ENCODE results near the gene KRTAP4-8. TPM values are rescaled to one million over a fixed set of nuclear protein-coding genes. Genes with fewer than 3 reads are reported as not detected.
"Not testable (repeated sequence)": the region's sequence is repeated elsewhere in the genome, so short reads cannot be mapped to it uniquely, and the experiment has no call there.

Gene KRTAP4-8
- under 1 TPM in 2 of 8 experiments, not detected in 6; 0.25 to 0.33 TPM for total RNA-seq

GRCh38 chr17:41098042-41098441, at the start of gene KRTAP4-8:
KRTAP4-8 (minus strand) TSS chr17:41098142; CDS start chr17:41098084, 58 bp downstream.
- ATAC-seq (replicated peaks in 6 of 8), result no peak
- in situ Hi-C loops (cut with MboI; ENCODE audit: low pct_unique_long_range_greater_than_20kb in 2 of 9, low sequenced_read_pairs in 9 of 9, unreplicated experiment in 9 of 9), result no loop called here
- H3K4me1 ChIP-seq (replicated peaks in 1 of 2), result no peaks in the 10 kb centered on the region
- H3K4me3 ChIP-seq, result no peak within 1 kb of the TSS
- H3K27ac ChIP-seq, result no peak within 1 kb of the TSS
- WGBS, 10 experiments, result 37 to 78% (median 57%) methylated on average over 1 to 4 of the region's 4 CpGs; no CpG with 5 or more reads in 4 of the 10 experiments

- no peak for ATAC-seq (replicated peaks in 6 of 8)
- no peaks in the 10 kb centered on the region for H3K4me1 ChIP-seq (replicated peaks in 1 of 2)
- H3K27ac ChIP-seq, result no peak overlapping the region
- in situ Hi-C loops (cut with MboI; ENCODE audit: low pct_unique_long_range_greater_than_20kb in 2 of 9, low sequenced_read_pairs in 9 of 9, unreplicated experiment in 9 of 9), result no loop called here
- no peak overlapping the region for H3K4me3 ChIP-seq
- WGBS, 10 experiments, result 20 to 100% (median 64%) methylated on average over 1 to 2 of the region's 2 CpGs; no CpG with 5 or more reads in 2 of the 10 experiments
These were observed 47.3 kb upstream of the KRTAP4-8 start for GRCh38 chr17:41145261-41145660.

DNA sequence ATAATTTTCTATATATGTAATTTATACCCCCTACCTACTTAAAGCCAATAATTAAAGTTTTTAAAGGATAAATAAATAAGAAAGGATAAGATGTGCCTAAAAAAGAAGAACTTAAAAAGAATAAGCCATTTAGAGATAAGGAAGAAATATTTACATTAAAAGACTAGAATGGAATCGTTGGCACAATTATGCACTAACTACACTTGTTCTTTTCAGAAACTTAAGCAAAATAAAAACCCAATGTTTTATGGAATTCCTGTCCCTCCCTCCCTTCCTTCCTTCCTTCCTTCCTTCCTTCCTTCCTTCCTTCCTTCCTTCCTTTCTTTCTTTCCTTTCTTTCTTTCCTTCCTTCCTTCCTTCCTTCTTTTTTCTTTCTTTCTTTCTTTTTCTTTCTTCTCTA, 46.9 kb upstream of the KRTAP4-8 start:
- Histone ChIP-seq H3K4me3 (no peak overlapping the region), H3K27ac (no peak overlapping the region), H3K4me1 (replicated peaks in 1 of 2) (no peaks in the 10 kb centered on the region)
- no peak for ATAC-seq (replicated peaks in 6 of 8)
- in situ Hi-C loops (cut with MboI; ENCODE audit: low pct_unique_long_range_greater_than_20kb in 2 of 9, low sequenced_read_pairs in 9 of 9, unreplicated experiment in 9 of 9), result no loop called here
- 38 to 100% (median 83%) methylated on average over 1 of the region's 1 CpG for WGBS, 10 experiments

DNA sequence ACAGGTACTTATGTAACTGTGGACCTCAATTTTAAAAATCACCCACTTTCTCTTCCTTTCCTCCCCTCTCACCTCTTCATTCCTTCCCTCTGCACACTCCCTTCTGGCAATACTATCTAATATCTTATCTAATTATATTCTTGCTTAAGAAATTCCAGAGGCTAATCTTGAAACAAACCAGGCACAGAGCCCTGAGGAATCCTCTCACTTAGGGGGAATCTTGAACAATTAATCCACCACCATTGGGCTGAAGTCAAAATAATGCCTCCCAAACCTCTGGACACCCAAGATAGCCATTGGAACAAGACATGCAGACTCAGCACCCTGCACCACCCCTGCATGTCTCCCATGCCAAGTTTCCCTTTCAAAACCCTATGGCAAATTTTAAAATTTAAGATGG, 43.4 kb upstream of the KRTAP4-8 start:
- in situ Hi-C loops (cut with MboI; ENCODE audit: low pct_unique_long_range_greater_than_20kb in 2 of 9, low sequenced_read_pairs in 9 of 9, unreplicated experiment in 9 of 9), result no loop called here
- no peak for ATAC-seq (replicated peaks in 6 of 8)
- Histone ChIP-seq H3K4me3 (no peak overlapping the region), H3K4me1 (replicated peaks in 1 of 2) (no peaks in the 10 kb centered on the region), H3K27ac (no peak overlapping the region)

GRCh38 chr17:41140360-41141131, 42.6 kb upstream of the KRTAP4-8 start, which contains the start of gene KRTAP4-6:
KRTAP4-6 (minus strand) TSS chr17:41140544; CDS start chr17:41140487, 57 bp downstream.
- H3K4me3 ChIP-seq, result no peak within 1 kb of the TSS
- 0 to 100% (median 64%) methylated on average over 1 to 4 of the region's 6 CpGs; no CpG with 5 or more reads in 2 of the 10 experiments for WGBS, 10 experiments
- no peaks in the 10 kb centered on the region for H3K4me1 ChIP-seq (replicated peaks in 1 of 2)
- peak in 1 of 8 experiments; percentile 48 for ATAC-seq (replicated peaks in 6 of 8)
- in situ Hi-C loops (cut with MboI; ENCODE audit: low pct_unique_long_range_greater_than_20kb in 2 of 9, low sequenced_read_pairs in 9 of 9, unreplicated experiment in 9 of 9), result no loop called here
- no peak within 1 kb of the TSS for H3K27ac ChIP-seq

GRCh38 chr17:41139865-41140264, 41.9 kb upstream of the KRTAP4-8 start:
- H3K27ac ChIP-seq; in situ Hi-C loops (cut with MboI; ENCODE audit: low pct_unique_long_range_greater_than_20kb in 2 of 9, low sequenced_read_pairs in 9 of 9, unreplicated experiment in 9 of 9); H3K4me1 ChIP-seq (replicated peaks in 1 of 2); H3K4me3 ChIP-seq; ATAC-seq (replicated peaks in 6 of 8): not testable (repeated sequence)
- WGBS, 10 experiments, result 80 to 100% (median 88%) methylated on average over 1 to 5 of the region's 12 CpGs; no CpG with 5 or more reads in 4 of the 10 experiments

DNA sequence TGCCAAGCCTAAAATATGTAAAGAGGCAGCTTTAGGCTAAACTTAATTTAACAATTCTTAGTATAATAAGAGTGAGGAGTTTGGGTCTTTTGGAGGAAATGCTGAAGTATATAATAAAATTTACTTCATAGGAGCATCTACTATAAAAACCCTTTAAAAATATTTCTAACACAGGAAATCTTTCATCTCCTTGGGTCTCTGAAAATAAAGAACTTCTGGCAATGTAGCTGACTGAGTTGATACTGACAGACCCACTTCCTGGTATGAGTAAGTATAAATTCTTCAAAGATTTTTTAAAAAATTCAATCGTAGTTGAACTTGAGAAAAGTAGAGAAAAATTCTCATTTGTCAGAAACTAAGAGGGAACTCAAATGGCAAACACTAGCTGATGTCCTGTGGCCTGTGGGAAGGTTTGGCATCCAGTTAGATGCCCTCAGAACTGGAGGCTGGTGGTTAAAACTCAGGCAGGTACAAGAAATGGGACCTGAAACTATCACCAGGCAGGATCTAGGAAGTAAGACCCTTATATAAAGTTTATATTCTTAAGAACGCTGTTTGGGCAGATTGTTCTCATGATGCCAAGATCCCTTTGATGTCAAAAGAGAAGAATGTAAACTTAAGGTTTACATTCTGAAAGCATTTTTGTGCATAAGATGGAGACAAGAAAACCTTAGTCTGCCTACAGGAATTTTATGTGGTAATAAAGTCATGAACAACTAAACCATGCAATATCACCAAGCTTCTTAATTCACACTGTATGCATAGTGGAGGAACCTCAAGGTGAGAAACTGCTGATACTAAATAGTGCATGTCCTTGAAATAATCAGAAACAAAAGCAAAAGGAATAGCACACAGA, 36.2 kb upstream of the KRTAP4-8 start:
- in situ Hi-C loops (cut with MboI; ENCODE audit: low pct_unique_long_range_greater_than_20kb in 2 of 9, low sequenced_read_pairs in 9 of 9, unreplicated experiment in 9 of 9), result no loop called here
- Histone ChIP-seq H3K27ac (no peak overlapping the region), H3K4me3 (no peak overlapping the region), H3K4me1 (replicated peaks in 1 of 2) (no peaks in the 10 kb centered on the region)
- no peak for ATAC-seq (replicated peaks in 6 of 8)
- WGBS, 10 experiments, result 17 to 100% (median 81%) methylated on average over 1 to 2 of the region's 2 CpGs; no CpG with 5 or more reads in 1 of the 10 experiments

- Histone ChIP-seq H3K4me3 (no peak overlapping the region), H3K4me1 (replicated peaks in 1 of 2) (no peaks in the 10 kb centered on the region), H3K27ac (no peak overlapping the region)
- 43 to 93% (median 80%) methylated on average over 2 to 3 of the region's 3 CpGs; no CpG with 5 or more reads in 3 of the 10 experiments for WGBS, 10 experiments
- no peak for ATAC-seq (replicated peaks in 6 of 8)
- in situ Hi-C loops (cut with MboI; ENCODE audit: low pct_unique_long_range_greater_than_20kb in 2 of 9, low sequenced_read_pairs in 9 of 9, unreplicated experiment in 9 of 9), result no loop called here
These were observed 34.0 kb upstream of the KRTAP4-8 start for GRCh38 chr17:41131979-41132378.

DNA sequence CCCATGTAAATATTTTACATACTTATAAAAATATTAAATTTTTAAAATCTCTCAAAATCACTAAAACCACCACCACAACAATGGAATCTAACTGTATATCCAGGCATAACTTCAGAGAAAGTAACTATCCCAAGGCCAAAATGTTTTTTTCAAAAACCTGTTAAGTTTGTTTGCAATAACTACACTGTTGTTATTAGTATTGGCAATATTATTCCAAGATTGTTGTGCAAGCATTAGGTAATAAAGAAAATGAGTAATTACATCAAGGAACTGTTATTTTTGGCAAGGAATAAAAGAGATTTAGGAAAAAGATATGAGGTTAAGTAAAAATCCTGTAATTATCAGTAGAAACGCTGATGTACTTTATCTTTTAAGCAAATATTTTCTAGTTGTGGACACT, 29.4 kb upstream of the KRTAP4-8 start:
- Histone ChIP-seq H3K4me1 (replicated peaks in 1 of 2) (no peaks in the 10 kb centered on the region), H3K27ac (no peak overlapping the region), H3K4me3 (no peak overlapping the region)
- ATAC-seq (replicated peaks in 6 of 8), result no peak
- WGBS, 10 experiments, result 77 to 100% (median 90%) methylated on average over 1 of the region's 1 CpG; no CpG with 5 or more reads in 2 of the 10 experiments
- in situ Hi-C loops (cut with MboI; ENCODE audit: low pct_unique_long_range_greater_than_20kb in 2 of 9, low sequenced_read_pairs in 9 of 9, unreplicated experiment in 9 of 9), result no loop called here

DNA sequence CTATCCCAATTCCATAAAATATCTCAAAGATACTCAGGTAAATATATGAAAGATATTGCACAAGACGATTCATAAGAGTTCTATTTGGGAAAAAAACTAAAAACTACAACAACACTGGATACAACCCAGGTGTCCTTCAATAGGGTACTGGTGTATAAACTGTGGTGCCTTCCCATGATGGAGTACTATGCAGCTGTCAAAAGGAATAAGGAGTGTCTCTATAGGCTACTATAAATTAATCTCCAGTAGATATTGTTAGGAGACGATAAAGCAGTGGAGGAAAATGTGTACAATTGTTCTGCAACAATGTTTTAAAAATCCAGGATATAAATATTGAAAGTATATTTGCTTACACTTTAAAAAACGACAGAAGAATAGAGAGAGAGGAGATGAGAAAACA, 28.5 kb upstream of the KRTAP4-8 start:
- Histone ChIP-seq H3K4me3 (no peak overlapping the region), H3K27ac (no peak overlapping the region), H3K4me1 (replicated peaks in 1 of 2) (no peaks in the 10 kb centered on the region)
- 55 to 92% (median 78%) methylated on average over 1 to 3 of the region's 3 CpGs for WGBS, 10 experiments
- ATAC-seq (replicated peaks in 6 of 8), result no peak
- in situ Hi-C loops (cut with MboI; ENCODE audit: low pct_unique_long_range_greater_than_20kb in 2 of 9, low sequenced_read_pairs in 9 of 9, unreplicated experiment in 9 of 9), result no loop called here

DNA sequence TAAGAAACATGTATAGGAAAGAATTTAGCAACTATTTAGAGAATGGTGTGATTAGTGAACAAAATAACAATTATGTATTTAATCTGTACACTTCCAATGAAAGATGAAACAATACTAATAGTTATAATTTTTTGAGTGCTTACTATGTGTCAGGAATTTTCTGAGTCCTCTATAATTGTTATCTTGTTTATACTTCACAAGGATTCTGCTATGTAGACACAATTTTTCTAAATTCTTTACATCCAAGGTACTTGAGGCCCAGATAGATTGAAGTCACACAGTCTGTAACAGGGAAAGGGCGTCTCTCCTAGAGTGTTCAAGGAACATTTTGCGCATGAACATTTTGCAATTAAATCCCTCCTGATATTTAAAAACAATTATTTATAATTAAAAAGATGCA, 27.1 kb upstream of the KRTAP4-8 start:
- Histone ChIP-seq H3K27ac (no peak overlapping the region), H3K4me3 (no peak overlapping the region), H3K4me1 (replicated peaks in 1 of 2) (no peaks in the 10 kb centered on the region)
- 70 to 100% (median 83%) methylated on average over 2 of the region's 2 CpGs; no CpG with 5 or more reads in 3 of the 10 experiments for whole genome bisulfite sequencing, 10 experiments
- in situ Hi-C loops (cut with MboI; ENCODE audit: low pct_unique_long_range_greater_than_20kb in 2 of 9, low sequenced_read_pairs in 9 of 9, unreplicated experiment in 9 of 9), result no loop called here
- ATAC-seq (replicated peaks in 6 of 8), result no peak

GRCh38 chr17:41123991-41124371, 26.0 kb upstream of the KRTAP4-8 start, which contains the start of gene KRTAP4-12:
KRTAP4-12 (minus strand) TSS chr17:41124182; CDS start chr17:41124122, 60 bp downstream.
- H3K27ac ChIP-seq; ATAC-seq (replicated peaks in 6 of 8); H3K4me1 ChIP-seq (replicated peaks in 1 of 2); in situ Hi-C loops (cut with MboI; ENCODE audit: low pct_unique_long_range_greater_than_20kb in 2 of 9, low sequenced_read_pairs in 9 of 9, unreplicated experiment in 9 of 9); H3K4me3 ChIP-seq: not testable (repeated sequence)
- WGBS, 10 experiments, result 65 to 100% (median 83%) methylated on average over 1 to 2 of the region's 3 CpGs; no CpG with 5 or more reads in 5 of the 10 experiments

All from motor neuron (in vitro differentiated cells).